SH-SY5Y (cell line): Measurements from ENCODE around the gene MEPCE.

Source experiments
- GATA2 ChIP-seq: IDR thresholded peaks from 2 replicates; pipeline ENCODE4 v1.6.1; 2011; ENCODE audit warnings: mild to moderate bottlenecking, low read depth, low read length
- GATA3 ChIP-seq: IDR thresholded peaks from 2 replicates; pipeline ENCODE4 v1.6.1; 2011; ENCODE audit warnings: low read depth, mild to moderate bottlenecking, low read length, moderate library complexity

MEPCE gene

GRCh38 chr7:100478958-100479660, 49.5 kb downstream of the MEPCE start, which contains the start of gene TSC22D4:
Gene TSC22D4, minus strand, starts transcription at chr7:100479214. Its CDS starts 1,176 bp downstream, at chr7:100478038.
- TF ChIP-seq GATA2 (no peak), GATA3 (no peak)

- TF ChIP-seq GATA3 (no peak), GATA2 (no peak)
These were observed 51.8 kb downstream of the MEPCE start for GRCh38 chr7:100481466-100481865.

DNA sequence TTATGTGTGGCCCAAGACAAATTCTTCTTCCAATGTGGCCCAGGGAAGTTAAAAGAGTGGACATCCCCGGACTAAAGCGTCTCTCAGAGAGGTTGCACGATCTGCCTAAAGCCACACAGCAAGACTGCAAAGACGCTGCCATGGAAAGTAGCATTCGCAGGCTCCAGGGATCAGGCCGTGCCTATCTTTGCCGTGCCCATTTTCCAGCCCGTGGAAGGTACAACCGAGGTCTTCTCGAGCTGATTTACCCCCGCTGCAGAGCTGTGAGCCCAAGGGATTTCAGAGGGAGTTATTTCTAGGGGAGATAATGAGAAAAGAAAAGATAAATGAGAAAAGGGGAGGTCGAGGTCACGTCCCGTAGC, 53.1 kb downstream of the MEPCE start:
- TF ChIP-seq GATA3: no peak
- TF ChIP-seq GATA2: no peak

DNA sequence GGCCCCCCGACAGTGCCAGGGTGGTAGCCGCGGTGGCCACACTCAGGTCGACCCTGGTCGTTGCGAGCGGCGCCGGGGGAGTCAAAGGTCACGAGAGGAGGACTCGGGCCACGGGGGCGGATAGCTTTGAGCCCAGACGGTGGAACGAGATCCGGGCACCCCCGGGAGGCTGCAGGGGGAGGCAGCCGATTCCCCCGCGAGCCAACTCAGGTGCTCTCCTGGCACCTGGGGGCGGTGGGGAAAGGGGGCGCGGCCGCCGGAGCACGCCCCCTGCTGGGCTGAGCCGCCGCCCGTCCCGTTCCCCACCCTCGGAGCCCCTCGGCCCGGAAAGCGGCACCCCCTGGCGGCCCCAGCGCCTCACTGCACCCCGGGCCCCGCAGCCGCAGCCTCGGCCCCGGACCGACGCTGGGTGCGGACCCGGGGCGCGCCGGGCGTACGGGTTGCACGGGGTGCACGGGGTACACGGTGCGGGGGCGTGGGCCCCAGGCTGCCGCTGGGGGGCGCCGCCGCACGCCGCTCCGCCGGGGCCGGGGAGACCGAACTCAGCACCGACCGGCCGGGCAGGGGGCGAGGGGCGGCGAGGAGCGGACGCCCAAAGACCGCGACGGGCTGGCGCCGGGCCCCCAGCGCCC, 53.6 kb downstream of the MEPCE start:
- no peak for TF ChIP-seq GATA3
- no peak for TF ChIP-seq GATA2
